Spinal cord (tissue), 10 donors: ENCODE measurements around the gene IGFALS. TPM values are rescaled to one million over a fixed set of nuclear protein-coding genes. Genes with fewer than 3 reads are reported as not detected.

ENCODE experiments used
- DNase-seq, 6 donors: peaks; one replicate each; pipeline versions ENCODE4 v3.0.0 to v3.0.0-alpha.2; 2013 to 2015; ENCODE audit warnings: low spot score in 6 of 6, low read depth in 4 of 6
- H3K27ac ChIP-seq: one replicate; pipeline ENCODE4 v1.5.1; 2013; ENCODE audit warnings: low read depth, low read length, control low read depth
- H3K27me3 ChIP-seq: one replicate; pipeline ENCODE4 v1.6.1; 2013; ENCODE audit warnings: low read length; ENCODE audit not compliant: control insufficient read depth, insufficient read depth
- H3K36me3 ChIP-seq: one replicate; pipeline ENCODE4 v1.6.1; 2013; ENCODE audit warnings: low read length; ENCODE audit not compliant: control insufficient read depth, insufficient read depth
- H3K4me1 ChIP-seq: one replicate; pipeline ENCODE4 v1.6.1; 2013; ENCODE audit warnings: low read length; ENCODE audit not compliant: control insufficient read depth, insufficient read depth
- H3K4me3 ChIP-seq: one replicate; pipeline ENCODE4 v1.5.1; 2013; ENCODE audit warnings: low read depth, low read length, control low read depth
- H3K9me3 ChIP-seq: one replicate; pipeline ENCODE4 v1.6.1; 2013; ENCODE audit warnings: low read length; ENCODE audit not compliant: control insufficient read depth, insufficient read depth
- WGBS: methylation state at CpG from one replicate; pipeline ENCODE4 v1.1.5; 2013; ENCODE audit warnings: missing lambda C conversion rate; ENCODE audit not compliant: insufficient coverage; 5-methylcytosine and 5-hydroxymethylcytosine counted together
- polyA plus RNA-seq, 2 donors: library from polyadenylated mRNA; unstranded; fragments of 120-200 nt; gene quantifications; one replicate each; pipeline ENCODE4 v1.2.1, GENCODE V29; 2013; ENCODE audit not compliant: insufficient read length in 2 of 2
- total RNA-seq, 2 donors: library from RNA; depleted of rRNA in 1 of 2; stranded (reverse); fragments of 120-200 nt in 1 of 2; fragments of >200 nt in 1 of 2; gene quantifications; one replicate each; pipeline versions ENCODE4 v1.2.3 to v1.2.4, GENCODE V29; 2013 to 2014
- donor health status: healthy.

IGFALS gene
- total and polyA plus RNA-seq, 4 donors, result 0.33 to 1.3 (median 0.39) TPM; not detected in 1

- H3K4me3 ChIP-seq, result no peak overlapping the region
- H3K27ac ChIP-seq, result no peak overlapping the region
- H3K4me1 ChIP-seq, result no peaks in the 10 kb centered on the region
- peaks cover 95% of the 10 kb centered on the region for H3K36me3 ChIP-seq
- WGBS, result 95% methylated on average over 44 of the region's 44 CpGs
- no peaks in the 10 kb centered on the region for H3K27me3 ChIP-seq
- no peaks in the 10 kb centered on the region for H3K9me3 ChIP-seq
- DNase-seq, result no peak
These were observed 2.8 kb downstream of the IGFALS start for GRCh38 chr16:1790611-1791255.

DNA sequence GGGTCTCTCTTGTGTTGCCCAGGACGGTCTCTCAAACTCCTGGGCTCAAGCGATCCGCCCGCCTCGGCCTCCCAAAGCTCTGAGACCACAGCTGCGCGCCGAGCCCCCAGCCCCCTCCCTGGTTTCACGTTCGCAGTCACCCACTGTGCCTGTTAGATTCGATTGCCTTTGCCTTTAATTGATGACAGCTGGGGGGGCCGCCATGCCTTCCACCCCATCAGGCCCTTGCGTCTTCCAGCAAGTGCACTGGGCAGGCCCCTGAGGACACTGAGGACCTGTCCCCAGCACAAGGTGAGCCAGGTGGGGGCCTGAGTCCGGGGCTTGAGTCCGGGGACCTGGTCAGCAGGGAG lies 3.3 kb downstream of the IGFALS start:
- DNase-seq, result no peak
- no peak overlapping the region for H3K4me3 ChIP-seq
- no peaks in the 10 kb centered on the region for H3K27me3 ChIP-seq
- peaks cover 98% of the 10 kb centered on the region for H3K36me3 ChIP-seq
- no peaks in the 10 kb centered on the region for H3K9me3 ChIP-seq
- no peak overlapping the region for H3K27ac ChIP-seq
- WGBS, result 92% methylated on average over 15 of the region's 15 CpGs
- H3K4me1 ChIP-seq, result peaks cover under 1% of the 10 kb centered on the region

GRCh38 chr16:1789643-1790045 lies 3.9 kb downstream of the IGFALS start:
- no peaks in the 10 kb centered on the region for H3K9me3 ChIP-seq
- H3K27me3 ChIP-seq, result no peaks in the 10 kb centered on the region
- no peak overlapping the region for H3K27ac ChIP-seq
- peaks cover 99% of the 10 kb centered on the region for H3K36me3 ChIP-seq
- WGBS, result 100% methylated on average over 5 of the region's 25 CpGs
- no peak for DNase-seq
- H3K4me1 ChIP-seq, result peaks cover 5% of the 10 kb centered on the region
- no peak overlapping the region for H3K4me3 ChIP-seq

- DNase-seq, result no peak
- peaks cover 94% of the 10 kb centered on the region for H3K36me3 ChIP-seq
- H3K4me3 ChIP-seq, result no peak overlapping the region
- H3K27ac ChIP-seq, result no peak overlapping the region
- peaks cover 13% of the 10 kb centered on the region for H3K4me1 ChIP-seq
- no peaks in the 10 kb centered on the region for H3K9me3 ChIP-seq
- 86% methylated on average over 19 of the region's 19 CpGs for WGBS
- no peaks in the 10 kb centered on the region for H3K27me3 ChIP-seq
These were observed 4.8 kb downstream of the IGFALS start for GRCh38 chr16:1788708-1789100.

- Histone ChIP-seq H3K9me3 (no peaks in the 10 kb centered on the region), H3K27me3 (no peaks in the 10 kb centered on the region), H3K27ac (no peak overlapping the region), H3K36me3 (peaks cover 89% of the 10 kb centered on the region), H3K4me1 (peaks cover 18% of the 10 kb centered on the region), H3K4me3 (no peak overlapping the region)
- 95% methylated on average over 34 of the region's 38 CpGs for WGBS
- no peak for DNase-seq
These were observed 5.3 kb downstream of the IGFALS start for GRCh38 chr16:1788095-1788707.

DNA sequence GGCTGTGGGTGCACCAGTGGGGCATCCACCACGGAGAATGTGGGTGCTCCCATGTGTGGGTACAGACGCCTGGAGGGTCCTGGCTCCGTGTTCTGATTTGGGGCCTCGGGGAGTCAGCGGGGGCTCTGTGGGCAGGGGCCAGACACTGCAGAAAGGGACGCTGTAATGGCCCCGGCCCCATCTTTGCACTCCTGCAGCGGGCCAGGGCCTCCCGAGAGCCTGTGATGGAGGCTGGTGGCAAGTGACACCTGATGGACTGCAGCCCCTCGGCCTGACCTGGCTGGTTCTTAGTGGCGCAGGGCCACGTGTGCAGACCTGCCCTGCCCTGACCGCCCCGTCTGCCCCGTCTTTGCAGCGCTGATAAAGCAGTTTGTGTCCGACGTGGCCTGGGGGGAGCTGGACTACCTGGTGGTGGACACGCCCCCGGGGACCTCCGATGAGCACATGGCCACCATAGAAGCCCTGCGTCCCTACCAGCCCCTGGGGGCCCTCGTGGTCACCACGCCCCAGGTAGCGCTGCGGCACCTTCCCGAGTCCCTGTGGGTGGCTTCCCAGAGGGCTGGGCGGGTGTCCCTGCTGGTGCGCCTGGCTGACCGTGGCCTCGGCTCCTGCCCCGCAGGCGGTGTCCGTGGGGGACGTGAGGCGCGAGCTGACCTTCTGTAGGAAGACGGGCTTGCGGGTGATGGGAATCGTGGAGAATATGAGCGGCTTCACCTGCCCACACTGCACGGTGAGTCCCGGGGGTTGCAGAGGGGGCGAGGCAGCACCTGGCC lies 6.0 kb downstream of the IGFALS start:
- 94% methylated on average over 44 of the region's 44 CpGs for WGBS
- peaks cover 82% of the 10 kb centered on the region for H3K36me3 ChIP-seq

DNA sequence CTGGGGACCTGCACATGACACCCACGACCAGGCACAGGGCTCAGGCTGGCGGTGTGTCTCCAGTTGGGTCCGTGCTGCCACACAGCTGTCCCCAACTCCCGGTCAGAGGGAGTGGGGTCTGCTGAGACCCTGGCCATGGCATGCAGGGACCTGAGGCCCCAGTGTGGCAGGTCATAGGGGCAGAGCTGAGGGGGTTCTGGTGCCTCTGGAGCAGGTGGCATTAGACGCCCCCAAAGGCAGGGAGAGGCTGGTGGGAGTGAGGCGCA lies 6.5 kb downstream of the IGFALS start:
- H3K4me1 ChIP-seq, result peaks cover 18% of the 10 kb centered on the region
- H3K9me3 ChIP-seq, result no peaks in the 10 kb centered on the region
- no peaks in the 10 kb centered on the region for H3K27me3 ChIP-seq
- no peak overlapping the region for H3K27ac ChIP-seq
- no peak for DNase-seq
- peaks cover 77% of the 10 kb centered on the region for H3K36me3 ChIP-seq
- 91% methylated on average over 6 of the region's 6 CpGs for WGBS
- no peak overlapping the region for H3K4me3 ChIP-seq

More for the DNA sequence above, 6.0 kb downstream of the IGFALS start:
- Histone ChIP-seq H3K9me3 (no peaks in the 10 kb centered on the region), H3K27ac (no peak overlapping the region), H3K27me3 (no peaks in the 10 kb centered on the region), H3K4me1 (peaks cover 18% of the 10 kb centered on the region), H3K4me3 (no peak overlapping the region)
- no peak for DNase-seq

GRCh38 chr16:1786242-1787055 lies 7.1 kb downstream of the IGFALS start:
- H3K27me3 ChIP-seq, result no peaks in the 10 kb centered on the region
- DNase-seq, result no peak
- H3K4me3 ChIP-seq, result no peak overlapping the region
- no peak overlapping the region for H3K27ac ChIP-seq
- WGBS, result 92% methylated on average over 51 of the region's 51 CpGs
- H3K36me3 ChIP-seq, result peaks cover 72% of the 10 kb centered on the region
- no peaks in the 10 kb centered on the region for H3K9me3 ChIP-seq
- peaks cover 23% of the 10 kb centered on the region for H3K4me1 ChIP-seq

GRCh38 chr16:1785846-1786170 lies 7.7 kb downstream of the IGFALS start:
- Histone ChIP-seq H3K36me3 (peaks cover 72% of the 10 kb centered on the region), H3K27me3 (no peaks in the 10 kb centered on the region), H3K4me3 (no peak overlapping the region), H3K9me3 (no peaks in the 10 kb centered on the region), H3K4me1 (peaks cover 29% of the 10 kb centered on the region), H3K27ac (no peak overlapping the region)
- 95% methylated on average over 14 of the region's 14 CpGs for WGBS
- no peak for DNase-seq
